HG02642 (cell line): ENCODE results near the gene CABP5.

Experiments used
- ATAC-seq: cut with Tn5 transposase; IDR thresholded peaks from one replicate; pipeline ENCODE4 v1.9.1; 2021; ENCODE audit warnings: mild to moderate bottlenecking; ENCODE audit not compliant: unreplicated experiment, poor library complexity

Gene CABP5

DNA sequence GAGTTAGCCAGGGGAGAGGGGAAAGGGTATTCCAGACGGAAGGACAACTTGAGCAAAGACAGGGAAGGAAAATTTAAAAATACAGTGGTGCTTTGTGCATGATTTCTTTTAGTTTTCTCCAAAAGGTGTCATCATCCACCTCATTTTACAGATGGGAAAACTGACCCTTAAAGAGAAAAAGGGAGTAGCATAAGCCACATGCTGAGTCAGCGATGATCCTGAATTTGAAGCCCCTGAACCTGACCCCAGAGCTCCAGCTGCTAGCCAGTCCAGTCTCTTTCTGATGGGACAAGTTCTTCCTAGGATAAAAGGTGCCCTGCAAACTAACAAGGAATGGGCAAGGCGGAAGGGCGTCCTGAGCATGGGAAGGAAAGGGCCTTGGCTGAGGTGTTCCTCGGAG lies 10.3 kb downstream of the CABP5 start:
- no peak for ATAC-seq

DNA sequence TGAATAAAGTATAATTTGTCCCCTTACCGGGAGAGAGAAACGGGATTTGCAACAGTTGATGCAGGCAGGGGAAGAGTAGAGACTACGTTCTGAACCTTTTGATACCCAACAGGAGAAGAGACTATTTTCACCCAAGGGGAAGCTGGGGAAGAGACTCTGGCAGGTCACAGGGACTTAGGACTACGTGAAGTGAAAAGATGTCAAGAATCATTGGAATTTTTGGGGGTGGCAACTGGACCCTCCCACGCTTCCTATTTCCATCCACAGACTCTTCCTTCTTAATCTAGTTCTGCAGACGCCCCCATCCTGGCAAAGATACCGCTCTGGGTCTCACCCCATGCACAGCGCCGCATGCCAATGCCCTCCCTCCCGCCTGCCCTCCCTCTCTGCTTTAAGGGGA lies 13.8 kb downstream of the CABP5 start:
- ATAC-seq = no peak

DNA sequence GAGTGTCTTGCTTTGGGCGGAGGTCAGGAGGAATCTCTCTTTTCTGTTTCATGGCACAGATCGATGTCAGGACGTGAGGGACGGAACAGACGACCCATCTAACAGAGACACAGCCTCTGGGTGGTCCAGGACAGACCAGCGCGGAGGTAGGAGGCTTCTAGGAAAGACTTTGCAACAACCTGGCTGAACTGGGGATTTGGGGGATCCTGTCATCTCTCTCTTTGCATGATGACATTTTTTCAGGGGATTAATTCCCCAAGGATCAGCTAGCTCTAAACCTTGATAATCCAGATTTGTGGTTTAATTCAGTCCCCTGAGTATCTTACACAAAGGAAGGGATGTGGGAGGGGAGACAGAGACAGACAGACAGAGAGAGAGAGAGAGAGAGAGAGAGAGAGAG lies 14.4 kb downstream of the CABP5 start:
- no peak for ATAC-seq

DNA sequence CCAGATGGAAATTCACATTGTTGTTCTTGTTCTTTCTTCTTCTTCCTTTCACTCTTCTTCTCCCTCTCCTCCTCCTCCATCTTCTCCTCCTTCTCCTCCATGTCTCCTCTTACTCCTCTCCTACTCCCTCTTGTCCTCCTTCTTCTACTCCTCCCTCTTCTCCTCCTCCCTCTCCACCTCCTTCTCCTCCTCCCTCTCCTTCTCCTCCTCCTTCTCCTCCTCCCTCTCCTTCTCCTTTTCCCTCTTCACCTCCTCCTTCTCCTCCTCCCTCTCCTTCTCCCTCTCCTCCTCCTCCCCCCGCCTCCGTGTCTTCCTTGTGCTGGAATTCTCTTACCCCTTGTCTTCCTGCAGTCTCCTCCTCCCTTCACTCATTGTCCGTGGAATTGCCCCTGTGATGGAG lies 18.4 kb downstream of the CABP5 start:
- no peak for ATAC-seq

DNA sequence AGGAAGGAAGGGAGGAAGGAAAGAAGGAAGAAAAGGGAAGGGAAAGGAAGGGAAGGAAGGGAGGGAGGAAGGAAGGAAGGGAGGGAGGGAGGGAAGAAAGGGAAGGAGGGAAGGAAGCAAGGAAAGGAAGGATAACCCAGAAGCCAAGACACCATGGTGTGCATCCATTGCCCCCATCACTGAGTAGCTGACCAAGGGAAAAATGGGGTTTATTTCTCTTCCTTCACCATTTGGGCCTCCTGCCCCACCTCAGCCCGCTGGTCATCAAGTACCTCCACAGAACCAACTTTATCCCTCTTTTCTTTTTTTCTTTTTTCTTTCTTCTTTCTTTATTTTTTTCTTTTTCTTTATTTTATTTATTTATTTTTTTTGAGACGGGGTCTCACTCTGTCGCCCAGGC lies 20.4 kb downstream of the CABP5 start:
- ATAC-seq = no peak

DNA sequence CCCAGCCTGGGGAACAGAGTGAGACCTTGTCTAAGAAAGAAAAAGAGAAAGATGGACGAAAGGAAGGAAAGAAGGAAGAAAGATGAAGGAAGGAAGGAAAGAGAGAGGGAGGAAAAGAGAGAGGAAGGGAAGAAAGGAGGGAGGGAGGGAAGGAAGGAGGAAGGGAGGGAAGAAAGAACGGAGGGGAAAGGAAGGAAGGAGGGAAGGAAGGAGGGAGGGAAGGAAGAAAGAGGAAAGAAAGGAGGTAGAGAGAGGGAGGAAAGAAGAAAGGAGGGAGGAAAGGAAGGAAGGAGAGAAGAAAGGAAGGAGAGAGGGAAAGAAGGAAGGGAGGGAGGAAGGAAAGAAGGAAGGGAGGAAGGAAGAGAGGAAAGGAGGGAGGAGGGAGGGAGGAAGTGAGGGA lies 20.9 kb downstream of the CABP5 start:
- ATAC-seq = no peak

DNA sequence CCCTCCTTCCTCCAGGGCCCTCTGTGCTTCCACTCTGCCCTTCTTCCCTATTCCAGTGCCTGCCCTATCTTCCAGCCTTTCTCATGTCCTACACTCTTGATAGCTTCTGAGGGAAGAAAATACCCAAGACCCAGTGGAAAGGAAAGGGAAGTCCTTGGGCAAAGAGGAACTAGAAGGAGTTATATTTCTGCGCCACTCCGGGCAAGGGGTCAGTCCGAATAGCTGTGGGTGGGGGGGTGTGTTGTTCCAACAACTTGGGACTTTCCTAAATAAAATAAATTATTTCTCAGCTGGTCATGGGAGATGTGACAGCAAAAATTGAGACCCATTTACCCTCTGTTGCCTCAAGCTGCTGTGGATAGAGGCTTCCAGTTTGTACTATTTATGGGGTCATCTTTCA lies 23.2 kb downstream of the CABP5 start:
- ATAC-seq = no peak

DNA sequence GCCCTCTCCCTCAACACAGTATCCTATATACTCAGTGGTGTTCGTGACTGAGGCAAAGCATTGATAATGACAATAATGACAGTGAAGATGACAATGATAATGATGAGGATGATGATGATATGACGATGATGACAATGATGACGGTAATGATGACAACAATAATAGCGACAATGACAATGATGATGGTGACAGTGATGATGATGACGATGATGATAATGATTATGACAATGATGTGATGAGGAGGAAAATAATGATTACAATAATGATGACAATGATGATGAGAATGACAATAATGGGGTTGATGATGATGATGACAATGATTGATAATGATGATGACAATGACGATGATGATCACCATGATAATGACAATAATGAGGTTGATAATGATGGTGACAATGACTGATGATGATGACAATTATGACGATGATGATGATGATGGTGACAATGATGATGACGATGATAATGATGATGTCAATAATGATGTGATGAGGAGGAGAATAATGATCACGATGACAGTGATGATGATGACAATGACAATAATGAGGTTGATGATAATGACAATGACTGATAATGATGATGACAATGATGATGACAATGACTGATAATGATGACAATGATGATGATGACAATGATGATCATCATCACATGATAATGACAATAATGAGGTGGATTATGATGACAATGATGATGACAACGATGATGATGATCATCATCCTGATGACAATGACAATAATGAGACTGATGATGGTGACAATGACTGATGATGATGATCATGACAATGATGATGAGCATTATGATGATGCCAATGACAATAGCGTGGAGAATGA lies 32.7 kb downstream of the CABP5 start:
- ATAC-seq = no peak

DNA sequence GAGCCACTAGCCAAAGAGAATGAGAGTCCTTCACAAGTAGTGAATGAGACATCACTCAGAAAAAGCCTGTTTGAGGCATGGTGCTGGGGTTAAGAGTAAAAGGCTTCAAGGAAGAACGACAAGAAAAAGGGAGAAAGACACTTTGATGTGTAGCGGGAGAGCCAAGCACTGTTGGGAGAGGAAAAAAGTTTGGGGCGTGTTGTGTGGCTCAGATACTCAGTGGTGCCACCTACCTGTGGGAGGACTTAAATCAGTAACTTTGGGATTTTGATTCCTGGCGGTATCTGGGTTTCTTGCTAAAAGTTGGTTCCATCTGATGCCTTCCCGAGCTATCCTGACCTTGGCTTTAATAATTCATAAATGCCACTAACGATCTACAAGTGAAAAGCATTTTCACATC lies 37.1 kb downstream of the CABP5 start:
- no peak for ATAC-seq

DNA sequence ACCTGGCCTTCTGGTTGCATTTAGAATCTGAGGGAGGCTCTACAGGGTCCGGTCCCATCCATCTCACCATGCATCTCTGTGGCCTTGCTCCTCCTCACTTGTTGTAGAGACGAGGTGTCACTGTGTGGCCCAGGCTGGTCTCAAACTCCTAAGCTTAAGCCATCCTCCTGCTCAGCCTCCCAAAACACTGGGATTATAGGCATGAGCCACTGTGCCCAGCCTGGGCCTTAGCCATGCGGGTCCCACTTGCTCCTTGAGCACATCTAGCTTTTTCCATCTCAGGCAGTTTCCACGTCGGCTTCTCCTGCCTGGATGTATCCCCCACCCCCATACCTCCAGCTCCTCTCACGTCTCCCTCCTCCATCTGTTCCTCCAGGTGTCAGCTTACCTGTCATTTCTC lies 39.6 kb downstream of the CABP5 start:
- no peak for ATAC-seq

DNA sequence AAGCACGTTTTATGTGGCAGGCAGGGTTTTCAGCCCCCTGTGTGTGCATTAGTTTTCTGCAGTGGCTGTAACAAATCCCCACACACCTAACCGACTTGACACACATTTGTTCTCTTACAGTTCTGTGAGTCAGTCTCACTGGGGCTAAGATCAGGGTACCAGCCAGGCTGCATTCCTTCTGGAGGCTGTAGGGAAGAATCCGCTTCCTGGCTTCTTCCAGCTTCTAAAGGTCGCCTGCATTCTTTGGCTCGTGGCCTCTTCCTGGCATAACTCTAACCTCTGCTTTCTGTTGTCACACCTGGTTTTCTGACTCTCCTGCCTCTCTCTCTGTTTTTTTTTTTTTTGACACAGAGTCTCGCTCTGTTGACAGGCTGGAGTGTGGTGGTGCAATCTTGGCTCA lies 43.0 kb downstream of the CABP5 start:
- ATAC-seq = no peak

DNA sequence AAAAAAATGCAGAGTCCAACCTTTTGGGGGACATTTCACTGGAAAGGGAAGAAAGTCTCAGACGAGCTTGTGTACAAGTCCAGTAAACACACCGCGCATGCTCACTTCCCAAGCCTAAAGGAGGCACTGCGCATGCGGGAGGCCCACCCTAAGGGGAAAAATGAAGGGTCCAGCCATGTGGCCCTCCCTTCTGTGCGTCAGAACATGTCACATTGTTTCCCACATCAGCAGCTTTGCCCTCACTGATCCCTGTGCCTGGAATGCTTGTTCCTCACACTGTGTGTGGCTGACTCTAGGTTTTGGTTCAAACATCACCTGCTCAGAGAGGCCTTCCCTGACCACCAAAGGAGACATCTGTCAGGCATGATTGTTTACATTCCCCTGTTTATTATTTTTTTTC lies 45.1 kb downstream of the CABP5 start:
- ATAC-seq = no peak

DNA sequence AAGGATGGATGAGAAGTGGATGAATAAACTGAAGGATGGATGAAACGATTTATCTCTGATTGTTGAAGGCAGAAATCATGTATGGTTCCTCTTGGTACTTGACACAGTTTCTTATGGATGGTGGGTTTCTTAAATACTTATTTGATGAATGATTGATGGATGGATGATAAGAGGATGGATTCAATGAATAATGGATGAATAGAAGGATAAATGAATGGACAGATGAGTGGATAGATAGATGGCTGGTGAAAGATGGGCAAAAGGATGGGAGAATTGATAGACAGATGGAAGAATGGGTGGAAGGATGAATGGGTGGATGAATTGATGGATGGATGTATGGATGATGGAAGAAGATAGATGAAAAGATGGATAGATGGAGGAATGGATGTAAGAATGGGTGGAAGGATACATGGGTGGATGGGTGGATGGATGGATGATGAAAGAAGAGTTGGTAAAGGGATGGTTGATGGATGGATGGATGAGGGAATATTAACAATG lies 47.6 kb downstream of the CABP5 start:
- no peak for ATAC-seq

DNA sequence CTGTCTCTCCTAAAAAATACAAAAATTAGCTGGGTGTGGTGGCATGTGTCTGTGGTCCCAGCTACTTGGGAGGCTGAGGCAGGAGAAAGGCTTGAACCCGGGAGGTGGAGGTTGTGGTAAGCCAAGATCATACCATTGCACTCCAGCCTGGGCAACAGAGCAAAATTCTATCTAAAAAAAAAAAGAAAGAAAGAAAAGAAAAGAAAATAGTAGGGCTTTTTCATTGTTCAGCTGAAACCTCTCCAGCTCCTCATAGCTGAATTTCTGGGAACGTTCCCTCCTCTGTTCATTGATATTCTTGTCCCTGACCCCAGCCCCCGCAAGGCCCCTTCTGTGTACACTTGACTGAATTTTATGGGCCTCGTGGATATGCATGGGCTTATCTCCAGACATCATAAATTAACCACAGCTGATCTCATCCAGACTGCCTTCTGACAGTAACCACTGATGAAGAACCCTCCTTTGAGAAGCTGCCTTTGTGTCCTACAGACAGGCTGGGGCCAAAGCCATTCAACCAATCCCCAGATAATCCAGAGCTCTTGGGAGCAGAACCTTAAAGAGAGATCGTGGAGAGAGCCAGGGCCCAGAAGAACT lies 49.6 kb downstream of the CABP5 start, which contains the start of gene ELSPBP1:
TSS of gene ELSPBP1 (plus strand) at position 424 of the 594 bp plus-strand sequence. CDS start 14,036 bp downstream, outside the sequence.
- ATAC-seq = no peak

DNA sequence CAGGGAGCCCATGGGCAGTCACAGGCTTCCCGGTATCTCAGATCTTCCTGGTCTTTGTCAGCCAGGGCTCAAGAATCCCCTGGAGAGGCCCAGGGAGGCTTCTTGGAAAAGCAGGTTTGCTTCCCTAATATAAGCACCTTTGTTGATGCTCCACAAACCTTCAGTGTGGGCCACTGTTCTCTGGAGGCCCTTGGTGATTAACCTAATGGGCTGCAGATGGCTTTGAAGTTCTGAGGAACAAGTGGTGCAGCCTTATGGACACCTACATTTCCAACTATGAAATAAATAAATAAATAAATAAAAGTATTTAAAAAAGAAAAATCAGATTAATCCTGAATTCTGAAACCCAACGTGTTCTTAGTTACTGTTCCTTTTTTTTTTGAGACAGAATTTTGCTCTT lies 51.8 kb downstream of the CABP5 start, which contains the start of gene BSPH1:
TSS of gene BSPH1 (minus strand) at position 101 of the 400 bp plus-strand sequence. CDS start at position 12, 89 bp downstream.
- no peak for ATAC-seq

DNA sequence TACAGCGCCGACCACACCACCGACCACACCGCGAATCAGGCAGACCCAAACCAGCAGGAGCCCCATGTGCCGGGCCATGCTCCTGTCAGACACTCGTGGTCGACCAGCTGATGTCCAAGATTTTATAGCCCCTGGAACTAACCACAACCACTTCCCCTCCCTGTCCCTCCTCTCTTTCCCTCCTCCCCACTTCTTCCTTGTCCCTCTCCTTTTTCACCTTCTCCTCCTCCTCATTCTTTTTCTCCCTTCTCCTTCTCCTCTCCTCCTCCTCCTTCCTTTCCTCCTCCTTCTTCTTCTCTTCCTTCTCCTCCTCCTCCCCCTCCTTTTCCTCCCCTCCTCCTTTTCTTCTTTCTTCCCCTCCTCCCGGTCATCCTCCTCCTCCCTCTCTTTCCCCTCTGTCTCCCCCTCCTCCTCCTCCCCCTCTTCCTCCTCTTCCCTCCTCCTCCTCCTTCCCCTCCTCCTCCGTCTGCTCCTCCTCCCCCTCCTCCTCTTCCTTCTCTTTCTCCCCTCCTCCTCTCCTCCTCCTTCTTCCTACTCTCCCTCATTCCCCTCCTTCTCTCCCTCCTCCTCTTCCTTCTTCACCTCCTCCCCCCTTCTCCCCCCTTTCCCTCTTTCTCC lies 52.6 kb downstream of the CABP5 start:
- ATAC-seq = no peak
